Measurements from ENCODE around the gene HMGB3.
"Not testable (repeated sequence)": the region's sequence is repeated elsewhere in the genome, so short reads cannot be mapped to it uniquely, and the experiment has no call there.

The HMGB3 gene

GRCh38 chrX:150980186-150980585 is 2.9 kb upstream of the HMGB3 start:
- DNase-seq, result no peak

GRCh38 chrX:150980711-150981110 is 2.4 kb upstream of the HMGB3 start:
- DNase-seq, result no peak

GRCh38 chrX:150982235-150982787 is 824 bp upstream of the HMGB3 start:
- DNase-seq, result no peak

GRCh38 chrX:150983521-150984168 is 510 bp downstream of the HMGB3 start:
- DNase-seq, result no peak

- DNase-seq, result no peak
Observed at GRCh38 chrX:150984169-150984824, 1.2 kb downstream of the HMGB3 start.

- not testable (repeated sequence) for DNase-seq
Observed at GRCh38 chrX:150987687-150988086, 4.6 kb downstream of the HMGB3 start.

- no peak for DNase-seq
Observed at GRCh38 chrX:150989420-150989819, 6.3 kb downstream of the HMGB3 start.

GRCh38 chrX:150990910-150991309 is 7.8 kb downstream of the HMGB3 start:
- DNase-seq, result no peak

- DNase-seq, result no peak
Observed at GRCh38 chrX:151000861-151001331, 17.8 kb downstream of the HMGB3 start.

GRCh38 chrX:151004085-151004484 is 20.9 kb downstream of the HMGB3 start:
- no peak for DNase-seq

GRCh38 chrX:151006410-151007109 is 23.4 kb downstream of the HMGB3 start:
- no peak for DNase-seq

GRCh38 chrX:151009582-151009981 is 26.4 kb downstream of the HMGB3 start:
- no peak for DNase-seq

GRCh38 chrX:151013164-151013743 is 30.1 kb downstream of the HMGB3 start:
- DNase-seq, result no peak

- no peak for DNase-seq
Observed at GRCh38 chrX:151015684-151016083, 32.5 kb downstream of the HMGB3 start.

GRCh38 chrX:151019856-151020255 is 36.7 kb downstream of the HMGB3 start:
- no peak for DNase-seq

GRCh38 chrX:151030845-151031244 is 47.7 kb downstream of the HMGB3 start:
- DNase-seq, result no peak

- no peak for DNase-seq
Observed at GRCh38 chrX:151031391-151031975, 48.3 kb downstream of the HMGB3 start.

- no peak for DNase-seq
Observed at GRCh38 chrX:151039351-151039750, 56.2 kb downstream of the HMGB3 start.
